Myometrial cell (primary cell): ENCODE results near the gene DUSP1. TPM values are rescaled to one million over a fixed set of nuclear protein-coding genes. Genes with fewer than 3 reads are reported as not detected.

Experiments
- total RNA-seq: library from RNA; depleted of rRNA; stranded (reverse); fragments of >200 nt; gene quantifications from 2 replicates; pipeline ENCODE4 v1.2.3, GENCODE V29; 2015

DUSP1 gene, protein sequence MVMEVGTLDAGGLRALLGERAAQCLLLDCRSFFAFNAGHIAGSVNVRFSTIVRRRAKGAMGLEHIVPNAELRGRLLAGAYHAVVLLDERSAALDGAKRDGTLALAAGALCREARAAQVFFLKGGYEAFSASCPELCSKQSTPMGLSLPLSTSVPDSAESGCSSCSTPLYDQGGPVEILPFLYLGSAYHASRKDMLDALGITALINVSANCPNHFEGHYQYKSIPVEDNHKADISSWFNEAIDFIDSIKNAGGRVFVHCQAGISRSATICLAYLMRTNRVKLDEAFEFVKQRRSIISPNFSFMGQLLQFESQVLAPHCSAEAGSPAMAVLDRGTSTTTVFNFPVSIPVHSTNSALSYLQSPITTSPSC
- total RNA-seq = 174 and 191 TPM in 2 replicates

GRCh38 chr5:172770675-172771438 is at the start of gene DUSP1:
TSS of gene DUSP1 (minus strand) at chr5:172771195. CDS start at chr5:172770952, 243 bp downstream.

Other genes with a start within 250 kb of the DUSP1 start
- 5.3 and 5.5 TPM in 2 replicates for gene NEURL1B, start 129.9 kb downstream of the DUSP1 start, total RNA-seq
- gene ERGIC1, start 63.1 kb upstream of the DUSP1 start, total RNA-seq = 227 and 229 TPM in 2 replicates
- gene RPL26L1, start 188.2 kb upstream of the DUSP1 start, total RNA-seq = 51.3 and 65.4 TPM in 2 replicates
- gene ATP6V0E1, start 212.6 kb upstream of the DUSP1 start, total RNA-seq = 148 and 203 TPM in 2 replicates